ENCODE measurements around the gene CRIM1. TPM values are rescaled to one million over a fixed set of nuclear protein-coding genes. Genes with fewer than 3 reads are reported as not detected.

Gene CRIM1
- total RNA-seq, 2 donors from 2014 or later = 217 to 465 TPM

GRCh38 chr2:36553683-36554082 is 198.1 kb downstream of the CRIM1 start:
- Histone ChIP-seq H3K27me3 (replicated peaks; ENCODE audit: insufficient read depth) (no peaks in the 10 kb centered on the region), H3K4me3 (no peak overlapping the region), H3K9me3 (no peaks in the 10 kb centered on the region), H3K27ac (peak overlapping the region in 1 of 2 donors; percentile 30), H3K4me1 (ENCODE audit: control insufficient read depth in 1 of 2, low read depth in 2 of 2) (peaks cover 19 to 29% of the 10 kb centered on the region in 2 donors), H3K36me3 (peaks cover 7% of the 10 kb centered on the region)
- DNase-seq (ENCODE audit: low spot score) (no peak), ATAC-seq (ENCODE audit: insufficient number of reproducible peaks, low FRiP score, low read depth) (no peak)
- no peak for TF ChIP-seq CTCF (IDR thresholded peaks at IDR 0.05)

GRCh38 chr2:36554531-36554930 is 199.0 kb downstream of the CRIM1 start:
- TF ChIP-seq CTCF (IDR thresholded peaks at IDR 0.05) = no peak
- H3K4me1 ChIP-seq (ENCODE audit: control insufficient read depth in 1 of 2, low read depth in 2 of 2) = peaks cover 19 to 30% of the 10 kb centered on the region in 2 donors
- no peaks in the 10 kb centered on the region for H3K9me3 ChIP-seq
- H3K27ac ChIP-seq = no peak overlapping the region
- no peaks in the 10 kb centered on the region for H3K27me3 ChIP-seq (replicated peaks; ENCODE audit: insufficient read depth)
- no peak for DNase-seq (ENCODE audit: low spot score)
- no peak overlapping the region for H3K4me3 ChIP-seq
- H3K36me3 ChIP-seq = peaks cover 3% of the 10 kb centered on the region
- no peak for ATAC-seq (ENCODE audit: insufficient number of reproducible peaks, low FRiP score, low read depth)

- Histone ChIP-seq H3K36me3 (peaks cover 3% of the 10 kb centered on the region), H3K27ac (peak overlapping the region; percentile 40 to 49), H3K4me1 (ENCODE audit: control insufficient read depth in 1 of 2, low read depth in 2 of 2) (peaks cover 20 to 32% of the 10 kb centered on the region in 2 donors), H3K27me3 (replicated peaks; ENCODE audit: insufficient read depth) (no peaks in the 10 kb centered on the region), H3K9me3 (no peaks in the 10 kb centered on the region), H3K4me3 (no peak overlapping the region)
- no peak for DNase-seq (ENCODE audit: low spot score)
- no peak for TF ChIP-seq CTCF (IDR thresholded peaks at IDR 0.05)
- ATAC-seq (ENCODE audit: insufficient number of reproducible peaks, low FRiP score, low read depth) = no peak
Observed at GRCh38 chr2:36555789-36556188, 200.2 kb downstream of the CRIM1 start.

GRCh38 chr2:36556842-36557241 is 201.3 kb downstream of the CRIM1 start:
- ATAC-seq (ENCODE audit: insufficient number of reproducible peaks, low FRiP score, low read depth) (no peak), DNase-seq (ENCODE audit: low spot score) (no peak)
- no peaks in the 10 kb centered on the region for H3K9me3 ChIP-seq
- no peaks in the 10 kb centered on the region for H3K36me3 ChIP-seq
- peak overlapping the region; percentile 40 to 49 for H3K27ac ChIP-seq
- no peak overlapping the region for H3K4me3 ChIP-seq
- TF ChIP-seq CTCF (IDR thresholded peaks at IDR 0.05) = no peak
- peaks cover 31 to 43% of the 10 kb centered on the region in 2 donors for H3K4me1 ChIP-seq (ENCODE audit: control insufficient read depth in 1 of 2, low read depth in 2 of 2)
- H3K27me3 ChIP-seq (replicated peaks; ENCODE audit: insufficient read depth) = no peaks in the 10 kb centered on the region

- Histone ChIP-seq H3K27me3 (replicated peaks; ENCODE audit: insufficient read depth) (no peaks in the 10 kb centered on the region), H3K36me3 (no peaks in the 10 kb centered on the region), H3K9me3 (no peaks in the 10 kb centered on the region), H3K27ac (peak overlapping the region in 1 of 2 donors; percentile 27), H3K4me3 (no peak overlapping the region), H3K4me1 (ENCODE audit: control insufficient read depth in 1 of 2, low read depth in 2 of 2) (peaks cover 38 to 61% of the 10 kb centered on the region in 2 donors)
- DNase-seq (ENCODE audit: low spot score) (no peak), ATAC-seq (ENCODE audit: insufficient number of reproducible peaks, low FRiP score, low read depth) (no peak)
- no peak for TF ChIP-seq CTCF (IDR thresholded peaks at IDR 0.05)
Observed at GRCh38 chr2:36559221-36559942, 203.8 kb downstream of the CRIM1 start.

Data from thoracic aorta (tissue), 2 donors.